Measurements from ENCODE around the gene IKZF1. TPM values are rescaled to one million over a fixed set of nuclear protein-coding genes. Genes with fewer than 3 reads are reported as not detected.

The IKZF1 gene
- polyA plus RNA-seq, 1 experiment: not detected

GRCh38 chr7:50397320-50397970 lies 92.9 kb downstream of the IKZF1 start:
- POLR2A ChIA-PET: interaction anchor here (0.5 kb wide), 1 partner anchor 197 kb away, joined by 4 read pairs; no protein-coding TSS in a partner anchor
- no peak for TF ChIP-seq CTCF (IDR thresholded peaks at IDR 0.05; ENCODE audit: insufficient read depth, low read depth, low read length)
- H3K4me3 ChIP-seq (ENCODE audit: low read depth, low read length): no peak overlapping the region
- CTCF ChIA-PET: interaction anchor here (1.1 kb wide), 1 partner anchor 21 kb away, joined by 3 read pairs; no protein-coding TSS in a partner anchor
- no peak for DNase-seq (ENCODE audit: low read depth)
- peaks cover 7% of the 10 kb centered on the region for H3K27me3 ChIP-seq (ENCODE audit: control insufficient read depth, insufficient read depth, low read length)
- H3K36me3 ChIP-seq (ENCODE audit: control insufficient read depth, insufficient read depth, low read length): no peaks in the 10 kb centered on the region

GRCh38 chr7:50397971-50398324 lies 93.4 kb downstream of the IKZF1 start:
- POLR2A ChIA-PET: interaction anchor here (0.5 kb wide), 1 partner anchor 196 kb away, joined by 4 read pairs; no protein-coding TSS in a partner anchor
- TF ChIP-seq CTCF (IDR thresholded peaks at IDR 0.05; ENCODE audit: insufficient read depth, low read depth, low read length): no peak
- no peak overlapping the region for H3K4me3 ChIP-seq (ENCODE audit: low read depth, low read length)
- no peaks in the 10 kb centered on the region for H3K36me3 ChIP-seq (ENCODE audit: control insufficient read depth, insufficient read depth, low read length)
- CTCF ChIA-PET: interaction anchor here (1.1 kb wide), 1 partner anchor 20 kb away, joined by 3 read pairs; no protein-coding TSS in a partner anchor
- no peak for DNase-seq (ENCODE audit: low read depth)
- peaks cover 7% of the 10 kb centered on the region for H3K27me3 ChIP-seq (ENCODE audit: control insufficient read depth, insufficient read depth, low read length)

- no peak for TF ChIP-seq CTCF (IDR thresholded peaks at IDR 0.05; ENCODE audit: insufficient read depth, low read depth, low read length)
- ChIA-PET CTCF (no interaction called here), POLR2A (no interaction called here)
- Histone ChIP-seq H3K4me3 (ENCODE audit: low read depth, low read length) (no peak overlapping the region), H3K27me3 (ENCODE audit: control insufficient read depth, insufficient read depth, low read length) (peaks cover 7% of the 10 kb centered on the region), H3K36me3 (ENCODE audit: control insufficient read depth, insufficient read depth, low read length) (no peaks in the 10 kb centered on the region)
- DNase-seq (ENCODE audit: low read depth): no peak
These were observed 94.7 kb downstream of the IKZF1 start for GRCh38 chr7:50399206-50399605.

- Histone ChIP-seq H3K36me3 (ENCODE audit: control insufficient read depth, insufficient read depth, low read length) (no peaks in the 10 kb centered on the region), H3K4me3 (ENCODE audit: low read depth, low read length) (no peak overlapping the region), H3K27me3 (ENCODE audit: control insufficient read depth, insufficient read depth, low read length) (peaks cover 7% of the 10 kb centered on the region)
- no peak for TF ChIP-seq CTCF (IDR thresholded peaks at IDR 0.05; ENCODE audit: insufficient read depth, low read depth, low read length)
- DNase-seq (ENCODE audit: low read depth): no peak
- ChIA-PET CTCF (no interaction called here), POLR2A (no interaction called here)
These were observed 95.1 kb downstream of the IKZF1 start for GRCh38 chr7:50399635-50400034.

- peaks cover 7% of the 10 kb centered on the region for H3K27me3 ChIP-seq (ENCODE audit: control insufficient read depth, insufficient read depth, low read length)
- no peak for TF ChIP-seq CTCF (IDR thresholded peaks at IDR 0.05; ENCODE audit: insufficient read depth, low read depth, low read length)
- no peak for DNase-seq (ENCODE audit: low read depth)
- ChIA-PET POLR2A (no interaction called here), CTCF (no interaction called here)
- no peaks in the 10 kb centered on the region for H3K36me3 ChIP-seq (ENCODE audit: control insufficient read depth, insufficient read depth, low read length)
- H3K4me3 ChIP-seq (ENCODE audit: low read depth, low read length): no peak overlapping the region
These were observed 95.6 kb downstream of the IKZF1 start for GRCh38 chr7:50400114-50400513.
